GM18498 (cell line): Measurements from ENCODE around the gene EIF5A.

Source experiments
- ATAC-seq: cut with Tn5 transposase; IDR thresholded peaks from one replicate; pipeline ENCODE4 v1.9.1; 2021; ENCODE audit warnings: mild to moderate bottlenecking, moderate library complexity; ENCODE audit not compliant: unreplicated experiment

EIF5A gene

GRCh38 chr17:7284911-7285310, 22.5 kb upstream of the EIF5A start:
- ATAC-seq = no peak

- no peak for ATAC-seq
Measured at GRCh38 chr17:7285679-7286078, 21.7 kb upstream of the EIF5A start.

DNA sequence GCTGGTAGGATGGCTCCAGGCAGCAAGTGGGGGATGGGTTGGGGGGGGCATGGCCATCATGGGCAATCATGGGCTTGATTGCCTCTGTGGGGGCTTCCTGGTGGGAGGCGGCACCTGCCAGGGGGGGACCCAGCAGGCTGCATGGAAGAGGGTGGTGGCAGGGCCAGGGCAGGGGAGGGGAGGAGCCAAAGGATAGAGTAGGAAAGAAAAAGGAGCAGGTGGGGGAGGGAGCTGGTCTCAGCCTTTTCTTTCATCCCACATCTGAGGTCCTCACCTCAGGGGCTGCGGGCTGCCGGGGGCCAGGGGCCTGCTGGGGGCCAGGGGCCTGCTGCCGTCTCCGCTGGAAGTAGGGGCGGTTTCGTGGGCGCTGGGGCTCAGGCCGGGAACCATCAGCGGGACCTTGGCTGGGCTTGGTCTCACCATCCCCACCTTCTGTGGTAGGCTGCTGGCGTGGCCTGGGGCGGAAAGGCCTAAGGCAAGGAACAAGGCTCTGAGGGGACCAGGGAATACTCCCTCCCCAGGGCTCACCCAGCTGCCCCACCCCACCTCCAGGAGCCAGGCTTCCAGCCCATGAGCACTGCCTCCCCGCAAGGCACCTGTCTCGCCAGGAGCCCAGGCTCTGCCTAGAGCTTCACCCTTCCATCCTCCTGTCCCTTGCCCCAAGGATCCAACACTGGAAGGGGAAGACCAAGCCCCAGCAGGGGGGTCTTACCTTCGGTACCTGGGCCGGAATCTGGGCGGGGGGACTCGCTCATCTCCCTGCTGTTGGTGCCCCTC, 18.0 kb upstream of the EIF5A start:
- no peak for ATAC-seq

DNA sequence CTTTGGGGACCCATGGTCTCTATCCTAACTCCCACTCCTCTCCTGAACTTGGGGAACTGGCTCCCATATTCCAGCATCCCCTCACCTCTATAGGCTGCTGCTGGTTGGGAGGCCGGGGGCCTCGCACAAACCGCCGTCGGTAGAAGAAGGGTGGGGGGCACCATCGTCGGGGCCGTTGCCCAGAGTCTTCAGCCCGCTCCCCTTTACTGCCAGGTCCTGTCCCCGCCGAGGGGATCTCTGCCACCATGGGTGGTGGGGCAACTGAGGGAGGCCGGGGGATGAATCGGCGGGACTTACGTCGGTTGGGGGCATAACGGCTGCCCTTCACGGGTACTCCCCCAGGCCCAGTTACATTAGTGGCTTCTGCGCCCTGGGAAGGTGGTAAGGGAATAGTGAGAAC, 17.3 kb upstream of the EIF5A start:
- ATAC-seq = no peak

DNA sequence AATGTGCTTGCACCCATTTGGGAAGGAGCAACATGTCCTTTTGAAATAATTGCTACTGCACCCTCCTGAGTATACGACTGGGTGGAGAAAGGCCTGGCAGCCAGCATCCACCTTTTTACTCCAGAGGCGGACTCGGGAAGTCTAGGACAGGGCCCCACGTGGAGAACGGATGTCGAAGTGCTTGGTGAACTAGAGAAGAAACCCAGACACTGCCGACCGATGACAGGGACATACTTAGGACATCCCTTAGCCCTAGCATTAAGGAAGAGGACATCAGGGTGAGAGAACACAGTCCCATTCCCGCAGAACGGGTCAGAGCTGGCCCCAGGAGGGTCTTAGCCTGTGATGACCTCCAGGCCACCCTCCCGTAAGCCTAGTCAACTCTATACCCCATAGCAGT, 16.7 kb upstream of the EIF5A start:
- no peak for ATAC-seq

GRCh38 chr17:7292194-7292593, 15.2 kb upstream of the EIF5A start:
- ATAC-seq = no peak

- no peak for ATAC-seq
Measured at GRCh38 chr17:7292729-7293128, 14.7 kb upstream of the EIF5A start.

DNA sequence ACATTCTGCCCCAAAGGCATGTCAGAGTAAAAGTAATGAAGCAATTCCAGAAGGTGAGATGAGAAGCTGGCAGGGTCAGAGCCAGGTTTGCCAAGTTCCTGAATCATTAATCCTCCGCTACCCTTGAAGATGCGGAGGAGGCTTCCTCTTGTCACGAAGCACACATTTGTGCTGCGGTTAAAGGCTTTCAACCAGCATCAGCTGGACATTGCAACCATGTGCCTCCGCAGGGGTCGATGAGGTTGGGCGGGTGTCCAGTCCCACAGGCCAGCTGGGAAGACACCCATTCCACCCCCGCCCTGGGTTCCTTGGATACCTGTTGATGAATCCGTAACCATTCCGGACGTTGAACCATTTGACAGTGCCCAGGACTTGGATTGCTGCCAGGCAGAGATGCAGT, 14.3 kb upstream of the EIF5A start:
- ATAC-seq = no peak

GRCh38 chr17:7293816-7294613, 13.4 kb upstream of the EIF5A start:
- ATAC-seq = no peak

DNA sequence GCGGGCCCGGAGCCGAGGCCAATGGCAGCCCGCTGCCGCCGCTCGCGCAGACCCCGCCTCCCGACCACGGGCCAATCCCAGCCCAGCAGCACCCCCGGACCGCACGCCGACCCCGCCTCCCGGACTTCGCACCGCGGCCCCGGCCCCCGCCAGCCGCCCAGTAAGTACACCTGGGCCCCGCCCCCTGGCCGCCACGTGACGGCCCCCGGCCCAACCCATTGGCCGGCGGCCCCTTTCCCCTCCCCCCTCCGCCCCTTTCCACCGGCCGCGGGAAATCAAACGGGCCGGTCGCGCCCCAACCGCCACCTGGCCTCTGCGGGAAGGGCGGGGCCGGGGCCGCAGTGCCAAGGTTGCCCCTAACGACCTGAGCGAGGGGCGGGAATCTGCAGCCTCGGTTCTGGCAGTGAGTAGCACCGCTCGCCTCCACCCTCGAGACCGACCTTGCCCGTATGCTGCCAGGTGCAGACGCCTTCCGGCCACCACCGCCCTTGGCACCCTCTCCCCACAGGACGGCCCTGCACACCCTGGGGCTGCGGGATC, 12.7 kb upstream of the EIF5A start, which contains the start of gene YBX2:
YBX2 (minus strand) TSS at position 26 of the 540 bp plus-strand sequence. CDS start 139 bp downstream, outside the sequence.
- no peak for ATAC-seq

DNA sequence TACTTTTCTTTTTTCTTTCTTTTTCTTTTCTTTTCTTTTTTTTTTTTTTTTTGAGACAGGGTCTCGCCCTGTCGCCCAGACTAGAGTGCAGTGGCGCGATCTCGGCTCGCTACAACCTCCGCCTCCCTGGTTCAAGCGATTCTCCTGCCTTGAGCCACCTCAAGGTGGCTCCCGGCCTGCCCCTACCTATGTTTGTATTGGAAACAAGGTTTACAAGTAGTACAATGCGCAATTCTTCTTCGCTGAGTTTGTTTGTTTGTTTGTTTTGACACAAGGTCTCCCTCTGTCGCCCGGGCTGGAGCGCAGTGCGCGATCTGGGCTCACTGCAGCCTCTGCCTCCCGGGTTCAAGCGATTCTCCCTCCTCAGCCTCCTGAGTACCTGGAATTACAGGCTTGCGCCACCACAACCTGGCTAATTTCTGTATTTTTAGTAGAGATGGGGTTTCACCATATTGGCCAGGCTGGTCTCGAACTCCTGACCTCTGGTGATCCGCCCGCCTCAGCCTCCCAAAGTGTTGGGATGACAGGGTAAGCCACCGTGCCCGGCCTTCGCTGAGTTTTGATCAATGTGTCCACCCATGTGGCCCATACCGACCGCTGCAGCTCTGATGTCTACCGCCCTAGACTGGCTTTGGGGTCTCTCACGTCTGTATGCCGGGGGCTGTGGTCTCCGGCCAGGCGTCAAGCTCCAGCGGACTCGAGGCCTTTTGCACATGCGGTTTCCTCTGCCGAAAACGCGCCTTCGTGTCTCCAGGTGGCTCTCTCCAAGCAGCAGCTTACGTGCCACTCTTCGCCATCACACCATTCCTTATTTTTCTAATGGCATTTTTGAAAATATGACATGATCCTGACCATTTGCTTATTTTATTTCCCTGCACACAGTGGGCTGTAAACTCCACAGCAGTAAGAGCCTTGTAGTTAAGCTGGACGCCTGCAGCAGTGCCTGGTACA, 11.9 kb upstream of the EIF5A start:
- ATAC-seq = no peak

DNA sequence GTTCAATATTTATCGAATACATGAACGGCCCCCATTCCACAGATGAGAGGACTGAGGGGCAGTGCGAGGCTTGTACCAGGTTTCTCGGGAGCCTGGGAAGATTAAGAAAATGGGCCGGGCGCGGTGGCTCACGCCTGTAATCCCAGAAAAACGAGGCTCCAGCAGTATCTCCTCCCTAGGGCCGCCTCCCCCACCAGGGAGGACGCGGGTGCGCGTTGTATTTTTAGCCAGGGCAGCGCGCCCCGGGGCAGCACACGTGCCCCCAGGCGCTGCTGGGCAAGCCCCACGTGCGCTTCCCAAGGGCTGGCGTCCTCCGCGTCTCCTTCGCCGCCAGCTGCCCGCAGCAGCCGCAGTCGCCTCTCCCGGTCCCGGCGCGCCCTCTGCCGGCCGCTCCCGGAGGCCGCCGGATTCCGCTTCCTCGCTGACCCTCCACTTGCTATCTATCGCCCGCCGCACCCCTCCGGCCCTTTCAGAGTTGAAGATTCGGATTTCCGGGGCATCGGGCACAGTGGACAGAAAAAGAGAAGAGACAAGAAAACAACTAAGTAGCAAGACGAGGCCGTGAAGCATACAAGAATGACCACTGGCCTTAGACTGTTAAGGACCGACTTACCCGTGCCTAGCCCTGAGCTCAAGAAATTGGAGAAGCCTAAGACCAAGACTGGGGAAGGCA, 11.1 kb upstream of the EIF5A start:
- ATAC-seq = no peak

- no peak for ATAC-seq
Measured at GRCh38 chr17:7304179-7304578, 3.2 kb upstream of the EIF5A start.

GRCh38 chr17:7307686-7308624, 527 bp downstream of the EIF5A start:
- peak; percentile 0 for ATAC-seq

DNA sequence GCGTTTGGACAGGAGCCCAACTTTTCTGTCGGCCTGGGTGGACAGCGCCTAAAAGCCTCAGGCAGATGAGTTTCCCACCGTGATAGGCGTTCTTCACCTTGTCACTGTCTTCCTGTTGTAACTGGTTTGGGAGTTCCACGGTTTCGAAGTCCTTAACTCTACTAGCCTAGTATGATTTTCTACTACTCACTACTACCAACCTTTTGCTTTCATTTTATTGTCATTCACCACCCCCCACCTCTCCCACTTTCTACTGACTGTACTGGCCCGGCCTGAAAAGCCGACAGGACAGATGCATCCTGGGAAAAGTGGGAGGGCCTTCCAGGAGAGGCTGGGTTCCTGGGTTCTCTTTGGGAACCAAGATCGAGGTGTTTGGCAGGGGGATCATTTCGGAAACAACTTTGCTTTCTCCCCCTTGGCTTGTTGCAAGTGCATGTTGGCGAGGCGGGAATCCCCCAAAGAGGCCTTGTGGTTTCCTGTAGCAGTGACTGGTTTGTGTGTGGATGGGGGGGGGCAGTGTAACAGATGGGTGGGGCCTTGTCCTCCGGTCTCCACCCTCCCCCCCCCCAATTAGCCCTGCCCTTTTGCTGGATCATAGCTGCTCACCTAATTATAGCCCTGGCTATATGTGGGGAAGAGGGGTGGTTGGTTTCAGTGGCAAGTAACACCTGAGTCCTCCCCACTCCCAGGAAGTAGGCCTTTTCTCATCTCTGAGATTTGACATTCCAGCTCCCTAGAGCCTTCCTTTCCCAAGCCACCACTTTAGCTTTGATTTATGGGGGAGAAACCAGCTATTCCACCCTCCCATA, 1.4 kb downstream of the EIF5A start:
- ATAC-seq = peak; percentile 27

DNA sequence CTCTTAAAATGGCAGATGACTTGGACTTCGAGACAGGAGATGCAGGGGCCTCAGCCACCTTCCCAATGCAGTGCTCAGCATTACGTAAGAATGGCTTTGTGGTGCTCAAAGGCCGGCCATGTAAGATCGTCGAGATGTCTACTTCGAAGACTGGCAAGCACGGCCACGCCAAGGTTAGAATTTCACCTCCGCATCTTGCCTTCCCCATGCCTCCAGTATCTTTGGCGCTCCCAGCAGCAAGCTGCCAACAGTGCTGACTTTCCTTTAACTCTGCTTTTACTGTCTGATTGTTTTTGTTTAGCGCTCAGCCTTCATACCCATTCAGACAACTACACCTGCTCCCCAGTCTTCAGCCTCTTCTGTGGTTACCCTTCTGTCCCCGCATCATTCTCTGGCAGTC, 2.2 kb downstream of the EIF5A start:
- no peak for ATAC-seq

DNA sequence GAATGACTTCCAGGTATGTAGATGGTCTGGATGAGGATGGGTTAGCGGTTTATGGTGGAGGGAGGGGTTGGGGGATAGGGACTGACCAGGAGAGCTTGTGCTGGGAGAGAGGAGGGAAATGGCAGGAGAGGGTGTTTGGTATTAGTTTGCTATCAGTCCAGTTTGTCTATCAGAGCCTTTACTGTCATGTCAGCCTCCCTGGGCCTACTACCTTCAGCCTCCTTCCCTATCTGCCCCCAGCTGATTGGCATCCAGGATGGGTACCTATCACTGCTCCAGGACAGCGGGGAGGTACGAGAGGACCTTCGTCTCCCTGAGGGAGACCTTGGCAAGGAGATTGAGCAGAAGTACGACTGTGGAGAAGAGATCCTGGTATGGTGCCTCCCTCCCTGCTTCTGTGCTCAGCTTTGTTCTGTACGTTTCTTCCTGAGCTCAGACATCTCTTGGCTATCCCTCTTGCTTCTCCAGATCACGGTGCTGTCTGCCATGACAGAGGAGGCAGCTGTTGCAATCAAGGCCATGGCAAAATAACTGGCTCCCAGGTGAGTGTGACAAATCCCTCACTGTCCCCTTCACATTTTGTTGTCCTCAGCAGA, 3.8 kb downstream of the EIF5A start:
- no peak for ATAC-seq
